Measurements from ENCODE around the gene NEURL2. TPM values are rescaled to one million over a fixed set of nuclear protein-coding genes. Genes with fewer than 3 reads are reported as not detected.
A peak's percentile ranks its signal among the peaks of the same experiment; 100 is the strongest.

The NEURL2 gene
- total and polyA plus RNA-seq, 10 of the 15 experiments (the other 5 are each of a cell fraction or from before 2014, with no cell fraction given), result 0.53 to 7.0 (median 2.7) TPM

- BruUV-seq (replicated peaks), result TSS peak; percentile 50
- H3K9ac ChIP-seq (ENCODE audit: control insufficient read depth, insufficient read depth, low read length), result no peak overlapping the region
- H3K4me3 ChIP-seq, result no peak overlapping the region
- DNase-seq (ENCODE audit: low read depth, low spot score) (no peak), FAIRE-seq (no peak), ATAC-seq (no peak)
- WGBS (ENCODE audit: insufficient coverage, insufficient replicate concordance, low lambda C conversion rate, missing lambda C conversion rate), result 90% methylated on average over 12 of the region's 13 CpGs
- POLR2A ChIA-PET, result interaction anchor here (0.6 kb wide), 1 partner anchor 10 kb away, joined by 3 read pairs; no protein-coding TSS in a partner anchor
- CTCF ChIA-PET, result no interaction called here
- RAD21 ChIA-PET (ENCODE audit: unreplicated experiment), result no interaction called here
- H4K20me1 ChIP-seq (ENCODE audit: control insufficient read depth, insufficient read depth), result no peaks in the 10 kb centered on the region
- H3K9me3 ChIP-seq (replicated peaks; ENCODE audit: control insufficient read depth, insufficient read depth, low read length), result no peaks in the 10 kb centered on the region
- H3K79me2 ChIP-seq (ENCODE audit: control insufficient read depth, insufficient read depth, low read length), result no peaks in the 10 kb centered on the region
- H3K4me2 ChIP-seq (ENCODE audit: control insufficient read depth, insufficient read depth), result no peak overlapping the region
- intact Hi-C loops (cut with micrococcal nuclease; ENCODE audit: unreplicated experiment) (no loop called here), in situ Hi-C loops (cut with MboI) (no loop called here)
- peaks cover 0 to 3% of the 10 kb centered on the region in 2 experiments; a peak in 2 of 4 replicates for H3K36me3 ChIP-seq (ENCODE audit: control insufficient read depth in 2 of 2, insufficient read depth in 2 of 2, low read length in 1 of 2)
- no peak overlapping the region for H2AFZ ChIP-seq (ENCODE audit: control insufficient read depth, low read depth, low read length)
- H3K27ac ChIP-seq (ENCODE audit: control insufficient read depth, insufficient read depth), result no peak overlapping the region
- SMC1A ChIA-PET (ENCODE audit: uncharacterized antibody, unreplicated experiment), result no interaction called here
- H3K27me3 ChIP-seq (replicated peaks in 1 of 2; ENCODE audit: control insufficient read depth in 2 of 2, insufficient read depth in 2 of 2, low read length in 1 of 2), result no peaks in the 10 kb centered on the region
- TF ChIP-seq POLR2A (IDR thresholded peaks at IDR 0.05; ENCODE audit: low read depth, low read length) (peak; percentile 30; the same call in 1 of the 2 replicates), POU2F2 (IDR thresholded peaks at IDR 0.05; ENCODE audit: borderline replicate concordance, low read depth, low read length) (no peak)
- no peaks in the 10 kb centered on the region for H3K4me1 ChIP-seq (ENCODE audit: control insufficient read depth, insufficient read depth, low read length)
Observed at GRCh38 chr20:45899046-45899835, 8.2 kb upstream of the NEURL2 start.

- Histone ChIP-seq H3K9me3 (replicated peaks; ENCODE audit: control insufficient read depth, insufficient read depth, low read length) (no peaks in the 10 kb centered on the region), H3K4me1 (ENCODE audit: control insufficient read depth, insufficient read depth, low read length) (no peaks in the 10 kb centered on the region), H3K36me3 (ENCODE audit: control insufficient read depth in 2 of 2, insufficient read depth in 2 of 2, low read length in 1 of 2) (peaks cover 0 to 4% of the 10 kb centered on the region in 2 experiments; a peak in 2 of 4 replicates), H3K27ac (ENCODE audit: control insufficient read depth, insufficient read depth) (no peak overlapping the region), H3K79me2 (ENCODE audit: control insufficient read depth, insufficient read depth, low read length) (no peaks in the 10 kb centered on the region), H3K4me3 (no peak overlapping the region), H3K4me2 (ENCODE audit: control insufficient read depth, insufficient read depth) (no peak overlapping the region), H3K9ac (ENCODE audit: control insufficient read depth, insufficient read depth, low read length) (no peak overlapping the region), H3K27me3 (replicated peaks in 1 of 2; ENCODE audit: control insufficient read depth in 2 of 2, insufficient read depth in 2 of 2, low read length in 1 of 2) (no peaks in the 10 kb centered on the region), H2AFZ (ENCODE audit: control insufficient read depth, low read depth, low read length) (no peak overlapping the region), H4K20me1 (ENCODE audit: control insufficient read depth, insufficient read depth) (no peaks in the 10 kb centered on the region)
- POLR2A ChIA-PET, result interaction anchor here (0.6 kb wide), 1 partner anchor 28 kb away, joined by 3 read pairs; no protein-coding TSS in a partner anchor
- no peak for FAIRE-seq
- in situ Hi-C loops (cut with MboI), result no loop called here
- RAD21 ChIA-PET (ENCODE audit: unreplicated experiment), result no interaction called here
- intact Hi-C loops (cut with micrococcal nuclease; ENCODE audit: unreplicated experiment), result no loop called here
- no peak for ATAC-seq
- no peak for DNase-seq (ENCODE audit: low read depth, low spot score)
- CTCF ChIA-PET, result no interaction called here
- SMC1A ChIA-PET (ENCODE audit: uncharacterized antibody, unreplicated experiment), result no interaction called here
- no TSS peak for BruUV-seq (replicated peaks)
- 93% methylated on average over 12 of the region's 12 CpGs for WGBS (ENCODE audit: insufficient coverage, insufficient replicate concordance, low lambda C conversion rate, missing lambda C conversion rate)
- TF ChIP-seq ZNF207 (IDR thresholded peaks at IDR 0.05; ENCODE audit: borderline replicate concordance) (no peak), PBX3 (IDR thresholded peaks at IDR 0.05; ENCODE audit: insufficient replicate concordance, low read depth, low read length) (no peak), YBX1 (IDR thresholded peaks at IDR 0.05) (no peak), HSF1 (IDR thresholded peaks at IDR 0.05; ENCODE audit: low read depth, low read length) (no peak)
Observed at GRCh38 chr20:45898285-45898684, 7.3 kb upstream of the NEURL2 start.
